GM12875 (cell line): ENCODE measurements around the gene LBH.

ENCODE experiments used
- H3K4me3 ChIP-seq: one replicate; pipeline ENCODE4 v1.5.1; 2011; ENCODE audit warnings: low read depth, low read length, control low read depth
- CTCF ChIP-seq: IDR thresholded peaks from 2 replicates; pipeline ENCODE4 v1.5.1; 2011; ENCODE audit warnings: low read depth, mild to moderate bottlenecking, control low read depth, inconsistent platforms, low read length, moderate library complexity, borderline replicate concordance; ENCODE audit not compliant: insufficient read depth

Gene LBH

GRCh38 chr2:30287190-30287840 lies 56.0 kb downstream of the LBH start:
- no peak overlapping the region for H3K4me3 ChIP-seq
- no peak for TF ChIP-seq CTCF

- no peak for TF ChIP-seq CTCF
- no peak overlapping the region for H3K4me3 ChIP-seq
These were observed 56.7 kb downstream of the LBH start for GRCh38 chr2:30287857-30288513.

- TF ChIP-seq CTCF: no peak
These were observed 57.2 kb downstream of the LBH start for GRCh38 chr2:30288561-30288960.

DNA sequence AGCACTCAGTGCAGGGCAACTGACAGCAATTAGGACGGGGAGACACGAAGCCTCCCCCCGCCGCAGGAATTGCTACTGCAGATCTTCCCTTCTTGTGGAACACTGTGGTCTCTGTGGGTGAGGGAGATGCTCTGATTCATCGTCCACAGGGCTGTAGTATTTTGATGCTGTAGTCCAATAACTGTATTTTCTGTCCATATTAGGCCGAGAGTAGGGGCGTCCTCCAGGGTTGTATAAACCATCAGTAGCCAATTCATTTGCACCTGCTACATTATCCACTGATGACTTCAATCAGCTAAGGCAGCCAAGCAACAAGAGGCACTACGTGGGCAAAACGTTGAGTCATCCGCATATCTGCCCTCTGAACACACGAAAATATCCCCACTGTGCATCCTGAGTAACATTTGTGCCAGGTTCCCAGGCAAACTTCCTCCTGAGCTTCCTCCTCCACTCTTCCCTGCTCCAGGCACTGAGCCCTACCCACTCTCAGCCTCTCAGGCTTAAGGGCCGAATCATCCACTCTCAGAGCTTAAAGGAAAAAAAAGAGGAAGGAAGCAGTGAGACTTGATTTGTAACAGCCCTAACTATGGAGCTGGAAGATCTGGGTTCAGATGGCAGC lies 62.1 kb downstream of the LBH start:
- no peak overlapping the region for H3K4me3 ChIP-seq
- no peak for TF ChIP-seq CTCF

More at GRCh38 chr2:30288561-30288960, 57.2 kb downstream of the LBH start:
- no peak overlapping the region for H3K4me3 ChIP-seq

DNA sequence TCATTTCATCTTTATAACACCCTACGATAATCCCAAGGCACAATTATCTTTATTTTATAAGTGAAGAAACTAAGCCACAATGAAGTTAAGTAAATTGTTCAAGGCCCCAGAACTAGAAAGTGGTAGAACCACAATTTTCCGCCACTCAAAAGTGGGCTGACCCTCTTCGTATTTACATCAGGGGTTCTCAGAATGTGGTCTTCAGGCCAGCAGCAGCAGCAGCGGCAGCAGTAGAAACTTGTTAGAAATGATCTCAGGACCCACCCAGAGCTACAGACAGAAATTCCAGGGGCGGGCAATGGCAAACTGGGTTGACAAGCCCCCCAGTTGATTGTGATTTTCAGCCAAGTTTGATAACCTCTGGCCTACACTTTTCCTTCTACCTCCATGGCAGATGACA lies 62.8 kb downstream of the LBH start:
- no peak overlapping the region for H3K4me3 ChIP-seq
- TF ChIP-seq CTCF: no peak

DNA sequence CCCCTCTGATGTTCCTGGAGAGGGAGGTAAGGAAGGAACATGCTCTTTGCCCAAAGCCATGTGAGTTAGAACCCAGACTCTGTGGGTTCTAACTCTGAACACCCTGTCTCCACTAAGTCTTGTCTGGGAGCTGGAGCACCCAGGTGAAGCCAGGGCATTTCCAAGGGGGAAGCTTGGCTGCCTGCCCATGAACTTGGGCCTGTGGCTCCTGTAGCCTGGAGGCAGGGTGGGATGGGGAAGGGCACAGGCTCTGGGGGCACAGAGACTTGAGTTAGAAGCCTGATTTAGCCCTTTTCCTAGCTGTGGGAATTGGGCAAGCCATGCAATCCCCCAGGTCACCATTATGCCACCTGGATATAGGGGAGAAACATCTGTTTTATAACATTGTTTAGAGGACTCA lies 65.2 kb downstream of the LBH start:
- TF ChIP-seq CTCF: no peak
- H3K4me3 ChIP-seq: no peak overlapping the region

DNA sequence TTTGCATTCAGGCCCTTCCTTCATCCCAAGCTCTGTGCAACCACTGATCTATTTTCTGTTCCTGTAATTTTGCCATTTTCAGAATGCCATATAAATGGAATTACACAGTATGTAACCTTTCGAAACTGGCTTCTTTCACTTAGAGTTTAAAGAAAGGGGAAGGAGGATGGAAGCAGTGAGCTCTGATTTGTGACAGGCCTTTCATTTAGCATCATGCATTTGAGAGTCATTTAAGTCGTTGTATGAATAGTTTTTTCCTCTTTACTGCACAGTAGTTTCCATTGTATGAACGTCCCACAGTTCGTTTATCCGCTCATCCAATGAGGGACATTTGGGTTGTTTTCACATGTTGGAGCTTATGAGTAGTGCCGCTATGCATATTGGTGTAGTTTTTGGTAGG lies 67.0 kb downstream of the LBH start:
- TF ChIP-seq CTCF: no peak
- no peak overlapping the region for H3K4me3 ChIP-seq
